ENCODE results near the gene OR52E2.
"Not testable (repeated sequence)": the region's sequence is repeated elsewhere in the genome, so short reads cannot be mapped to it uniquely, and the experiment has no call there.

Gene OR52E2

GRCh38 chr11:5059391-5059790 is at the start of gene OR52E2:
OR52E2 (minus strand) TSS chr11:5059627; CDS start chr11:5059627, 0 bp downstream.
- DNase-seq, result no peak

DNA sequence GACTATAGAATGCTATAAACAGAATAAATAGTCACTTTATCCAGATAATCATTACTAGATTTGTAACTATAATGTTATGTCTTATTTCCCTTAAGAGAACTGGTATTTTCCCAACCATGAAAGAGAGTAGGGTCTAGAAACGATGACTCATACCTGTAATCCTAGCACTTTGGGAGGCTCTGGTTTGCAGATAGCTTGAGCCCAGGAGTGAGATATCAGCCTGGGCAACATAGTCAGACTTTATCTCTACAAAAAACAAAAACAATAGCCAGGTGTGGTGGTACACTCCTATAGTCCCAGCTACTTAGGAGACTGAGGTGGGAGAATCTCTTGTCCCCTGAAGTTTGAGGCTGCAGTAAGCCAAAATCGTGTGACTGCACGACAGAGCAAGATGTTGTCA is 47.9 kb upstream of the OR52E2 start:
- no peak for DNase-seq

GRCh38 chr11:5103066-5103465 is 43.6 kb upstream of the OR52E2 start:
- DNase-seq, result no peak

DNA sequence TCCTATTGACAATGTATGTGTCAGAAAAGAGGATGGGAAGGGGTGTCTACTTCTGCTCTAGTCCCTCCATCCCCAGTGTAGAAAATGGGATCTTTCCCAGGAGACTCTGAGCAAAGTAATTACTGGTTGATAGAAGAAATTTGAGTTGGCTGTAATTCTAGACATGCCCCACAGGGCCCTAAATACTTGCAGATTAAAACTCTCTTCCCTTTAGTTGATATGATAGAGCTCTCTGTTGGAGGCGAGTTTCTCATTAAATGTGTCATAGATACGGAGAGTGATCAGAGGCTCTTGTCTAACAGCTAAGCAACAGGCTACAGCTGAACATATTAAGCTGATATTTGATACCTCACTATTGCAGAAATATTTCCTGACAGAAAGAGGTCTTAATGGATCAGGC is 42.8 kb upstream of the OR52E2 start:
- DNase-seq, result no peak

- DNase-seq, result no peak
Observed at GRCh38 chr11:5096011-5096410, 36.6 kb upstream of the OR52E2 start.

GRCh38 chr11:5092821-5093585 is 33.6 kb upstream of the OR52E2 start:
- no peak for DNase-seq

DNA sequence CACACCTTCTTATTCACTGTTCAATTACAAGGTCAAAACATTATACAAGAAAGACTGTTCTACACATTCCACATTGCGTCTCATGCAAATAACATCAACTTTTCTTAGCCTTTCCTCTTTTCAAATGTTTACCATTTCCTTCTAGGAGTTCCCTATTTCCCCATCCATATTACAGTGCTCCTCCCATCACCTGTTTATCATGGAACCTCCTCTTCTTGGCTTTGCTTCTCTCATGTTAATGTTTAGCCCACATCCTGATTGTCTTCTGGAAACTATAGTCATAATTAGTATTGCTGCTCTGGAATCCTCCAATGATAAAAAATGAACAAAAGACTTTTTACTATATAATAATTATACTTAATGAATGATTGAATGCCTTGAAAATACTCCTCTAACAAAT is 31.2 kb upstream of the OR52E2 start:
- no peak for DNase-seq

DNA sequence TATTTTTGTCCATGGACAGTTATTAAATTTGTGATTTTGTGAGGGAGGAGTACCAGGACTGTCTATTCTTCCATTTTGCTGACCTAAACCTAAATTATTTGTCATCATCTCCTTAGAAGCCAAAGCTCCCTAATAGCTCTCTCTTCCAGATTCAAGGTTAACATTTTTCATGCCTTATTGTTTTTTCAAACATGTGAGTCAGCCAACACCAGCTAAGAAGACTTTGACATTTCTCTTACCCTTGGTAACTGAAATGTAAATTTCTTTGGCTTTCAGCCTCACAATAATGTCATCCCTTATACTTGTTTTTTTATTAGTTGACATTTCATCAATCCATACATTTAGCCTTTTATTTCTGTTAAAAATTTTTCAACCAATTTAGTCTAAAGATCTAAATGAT is 29.1 kb upstream of the OR52E2 start:
- DNase-seq, result no peak

- DNase-seq, result no peak
Observed at GRCh38 chr11:5083602-5084001, 24.2 kb upstream of the OR52E2 start.

DNA sequence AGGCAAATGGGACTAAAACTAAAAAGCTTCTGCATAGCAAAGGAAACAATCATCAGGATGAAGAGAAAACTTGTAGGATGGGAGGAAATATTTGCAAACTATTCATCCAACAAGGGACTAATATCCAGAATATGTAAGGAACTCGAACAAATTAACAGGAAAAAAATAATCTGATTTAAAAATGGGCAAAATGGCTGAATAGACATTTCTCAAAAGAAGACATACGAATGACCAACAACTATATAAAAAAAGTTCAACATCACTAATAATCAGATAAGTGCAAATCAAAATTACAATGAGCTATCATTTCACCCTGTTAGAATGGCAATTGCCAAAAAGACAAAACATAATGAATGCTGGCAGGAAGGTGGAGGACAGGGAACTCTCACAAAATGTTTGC is 22.0 kb upstream of the OR52E2 start:
- no peak for DNase-seq

- DNase-seq, result no peak
Observed at GRCh38 chr11:5071799-5072198, 12.4 kb upstream of the OR52E2 start.

DNA sequence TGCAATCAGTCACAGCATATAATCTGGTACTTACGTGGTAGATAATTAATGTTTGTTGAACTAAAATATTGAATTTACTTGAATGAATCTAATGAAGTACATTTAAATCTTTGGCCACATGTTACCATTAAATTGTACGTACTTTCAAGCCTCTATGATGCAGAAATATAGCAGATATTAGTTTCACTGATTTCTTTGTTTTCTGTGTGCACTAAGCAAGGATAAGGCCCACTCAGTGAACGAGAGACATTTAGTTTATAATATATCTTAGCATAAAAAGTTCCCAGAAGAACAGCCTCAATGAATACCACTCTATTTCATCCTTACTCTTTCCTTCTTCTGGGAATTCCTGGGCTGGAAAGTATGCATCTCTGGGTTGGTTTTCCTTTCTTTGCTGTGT is 9.8 kb upstream of the OR52E2 start, which contains the start of gene OR52E1:
Gene OR52E1, plus strand, starts transcription at position 301 of the 400 bp plus-strand sequence.
- DNase-seq, result no peak

DNA sequence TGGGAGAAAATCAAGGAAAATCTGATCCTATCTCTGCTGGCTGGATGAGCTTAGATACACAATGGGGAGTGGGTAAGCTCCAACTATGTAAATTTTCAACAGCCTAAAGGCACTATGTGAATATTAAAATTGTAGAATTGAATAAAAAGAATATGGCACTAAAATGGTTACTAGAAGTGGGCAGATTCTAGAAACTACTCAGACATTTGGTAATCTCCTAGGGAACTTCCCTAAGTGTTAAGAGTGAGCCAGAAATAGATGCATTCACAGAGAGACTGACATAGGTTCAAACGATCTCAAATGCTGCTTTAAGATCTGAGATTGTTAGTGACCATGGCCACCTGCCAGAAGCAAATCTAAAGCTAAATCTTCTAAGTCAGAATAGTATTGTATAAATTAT is 5.6 kb upstream of the OR52E2 start:
- no peak for DNase-seq

- not testable (repeated sequence) for DNase-seq
Observed at GRCh38 chr11:5058679-5059078, 748 bp downstream of the OR52E2 start.

GRCh38 chr11:5046754-5047330 is 12.6 kb downstream of the OR52E2 start:
- DNase-seq, result no peak

DNA sequence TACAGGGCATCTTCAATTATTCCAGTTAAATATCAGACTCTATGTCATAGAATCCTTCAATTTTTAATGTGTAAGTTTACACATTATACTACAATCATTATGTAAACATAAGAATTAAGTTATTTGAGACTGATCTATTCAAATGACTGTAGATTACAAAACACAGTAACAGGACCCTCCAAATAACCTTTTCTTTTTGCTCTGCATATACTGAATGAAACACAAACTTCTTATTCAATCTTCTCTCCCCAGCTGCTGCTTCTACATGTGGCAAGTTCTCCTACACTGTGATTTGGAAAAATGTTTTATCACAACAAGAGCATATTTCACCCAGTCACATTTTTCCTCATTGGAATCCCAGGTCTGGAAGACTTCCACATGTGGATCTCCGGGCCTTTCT is 13.2 kb downstream of the OR52E2 start, which contains the start of gene OR52J3:
Gene OR52J3, plus strand, starts transcription at position 301 of the 400 bp plus-strand sequence. Its CDS starts 0 bp downstream, at position 301.
- DNase-seq, result no peak

GRCh38 chr11:5043380-5043779 is 16.0 kb downstream of the OR52E2 start:
- DNase-seq, result no peak

DNA sequence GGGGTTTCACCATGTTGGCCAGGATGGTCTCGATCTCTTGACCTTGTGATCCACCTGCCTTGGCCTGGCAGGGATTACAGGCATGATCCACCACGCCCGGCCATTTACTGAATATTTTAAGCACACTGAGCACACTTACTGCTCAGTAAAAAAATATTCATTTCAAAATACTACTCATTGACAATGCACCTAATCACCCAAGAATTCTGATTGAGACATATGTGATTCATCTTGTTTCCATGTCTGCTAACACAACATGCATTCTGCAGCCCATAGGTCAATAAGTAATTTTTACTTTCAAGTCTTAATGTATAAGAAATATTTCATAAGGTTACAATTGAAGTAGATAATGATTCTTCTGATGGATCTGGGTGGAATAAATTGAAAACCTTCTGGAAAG is 17.3 kb downstream of the OR52E2 start:
- no peak for DNase-seq

DNA sequence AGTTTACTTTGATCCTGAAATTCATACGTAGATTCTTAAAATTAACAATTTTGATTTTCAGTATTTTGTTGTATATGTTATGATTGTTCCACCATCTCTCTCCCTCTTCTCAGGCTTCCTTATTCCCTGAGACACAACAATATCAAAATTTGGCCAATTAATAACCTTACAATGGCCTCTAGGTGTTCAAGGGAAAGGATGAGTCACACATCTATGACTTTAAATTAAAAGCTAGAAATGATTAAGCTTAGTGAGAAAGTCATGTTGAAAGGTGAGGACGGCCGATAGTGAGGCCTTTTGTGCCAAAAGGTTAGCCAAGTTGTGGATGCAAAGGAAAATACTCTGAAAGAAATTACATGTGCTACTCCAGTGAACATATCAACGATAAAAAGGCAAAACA is 18.6 kb downstream of the OR52E2 start:
- DNase-seq, result no peak

DNA sequence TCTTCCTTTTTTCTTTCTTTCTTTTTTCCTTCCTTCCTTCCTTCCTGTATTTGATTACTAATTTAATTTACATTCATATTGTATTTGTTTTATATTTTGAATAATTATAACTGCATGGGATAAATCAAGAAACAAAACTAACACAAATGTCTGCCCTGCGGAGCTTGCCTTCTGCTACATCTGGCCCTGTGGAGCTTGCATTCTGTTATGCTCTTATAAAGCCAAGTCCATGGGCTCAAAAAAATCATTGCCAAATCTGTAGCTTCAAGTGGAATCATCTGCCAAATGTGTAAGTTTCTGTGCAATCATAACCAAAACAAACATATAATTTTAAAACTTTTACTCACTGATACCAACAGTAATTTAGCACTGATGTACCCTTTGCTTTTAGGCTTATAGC is 21.1 kb downstream of the OR52E2 start:
- DNase-seq, result no peak

- DNase-seq, result no peak
Observed at GRCh38 chr11:5037926-5038325, 21.5 kb downstream of the OR52E2 start.

DNA sequence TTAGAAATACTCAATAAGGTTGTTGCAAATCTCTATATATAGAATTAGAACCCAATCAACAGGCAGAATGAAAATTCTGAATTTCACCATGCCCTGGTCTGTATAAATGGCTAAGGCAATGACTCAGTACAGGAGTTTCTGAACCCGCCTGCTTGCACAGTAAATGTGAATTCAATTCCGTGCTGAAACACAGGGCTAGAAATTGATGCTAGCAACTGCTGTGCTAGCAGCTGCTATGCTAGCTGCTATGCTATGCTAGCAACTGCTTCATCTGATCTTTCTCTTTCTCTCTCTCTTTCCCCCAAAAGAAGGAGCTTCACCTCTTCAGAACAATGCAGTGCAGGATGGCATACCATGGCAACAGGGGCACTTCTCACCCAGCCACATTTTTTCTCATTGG is 22.8 kb downstream of the OR52E2 start:
- DNase-seq, result no peak

- no peak for DNase-seq
Observed at GRCh38 chr11:5021996-5022395, 37.4 kb downstream of the OR52E2 start.

DNA sequence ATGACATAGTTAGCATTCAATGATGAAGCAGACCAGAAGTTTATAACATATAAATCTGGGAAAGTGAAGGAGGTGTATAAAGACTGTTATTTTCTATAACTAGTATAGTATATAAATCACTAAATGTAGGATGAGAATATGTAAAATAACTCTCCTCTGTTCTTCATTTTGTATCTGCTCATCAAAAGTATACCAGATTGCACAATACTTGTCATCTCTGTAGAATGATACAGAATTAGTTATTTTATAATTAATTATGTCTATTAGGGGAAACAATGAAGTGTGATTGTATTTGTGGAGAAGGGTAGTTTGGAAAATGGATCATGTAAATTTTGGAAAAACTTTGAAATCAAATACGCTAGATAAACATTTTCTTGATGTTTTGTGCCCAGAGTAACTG is 46.4 kb downstream of the OR52E2 start:
- DNase-seq, result no peak

- DNase-seq, result no peak
Observed at GRCh38 chr11:5011254-5011653, 48.2 kb downstream of the OR52E2 start.
